Measurements from ENCODE around the gene MEIS3.
"Not testable (repeated sequence)": the region's sequence is repeated elsewhere in the genome, so short reads cannot be mapped to it uniquely, and the experiment has no call there.

Gene MEIS3

DNA sequence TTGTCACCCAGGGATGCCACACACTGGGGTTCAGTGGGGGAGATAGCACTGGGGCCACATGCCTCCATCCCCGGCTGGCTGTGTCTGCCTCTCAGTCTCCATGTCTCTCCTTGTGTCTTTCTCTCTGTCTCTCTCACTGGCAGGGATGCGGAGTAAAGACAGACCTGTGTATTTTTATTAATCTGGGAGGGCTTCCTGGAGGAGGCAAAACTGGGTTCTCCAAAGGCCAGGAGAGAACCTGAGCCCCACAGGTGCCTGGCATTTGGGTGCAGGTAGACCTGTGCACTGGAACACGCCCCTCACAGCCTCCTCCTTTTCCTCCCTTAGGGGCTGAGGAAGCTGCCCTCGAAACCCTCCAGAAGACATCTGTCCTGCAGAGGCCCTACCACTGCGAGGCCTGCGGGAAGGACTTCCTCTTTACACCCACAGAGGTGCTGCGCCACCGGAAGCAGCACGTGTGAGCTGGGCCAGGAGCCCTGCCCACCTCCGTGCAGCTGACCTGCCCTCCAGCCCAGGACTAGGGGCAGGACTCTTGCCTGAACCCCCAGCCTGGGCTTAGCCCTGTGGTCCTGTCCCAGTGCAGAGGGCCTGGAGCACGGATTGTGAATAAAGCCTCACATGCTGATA is 37.6 kb downstream of the MEIS3 start:
- DNase-seq: no peak

DNA sequence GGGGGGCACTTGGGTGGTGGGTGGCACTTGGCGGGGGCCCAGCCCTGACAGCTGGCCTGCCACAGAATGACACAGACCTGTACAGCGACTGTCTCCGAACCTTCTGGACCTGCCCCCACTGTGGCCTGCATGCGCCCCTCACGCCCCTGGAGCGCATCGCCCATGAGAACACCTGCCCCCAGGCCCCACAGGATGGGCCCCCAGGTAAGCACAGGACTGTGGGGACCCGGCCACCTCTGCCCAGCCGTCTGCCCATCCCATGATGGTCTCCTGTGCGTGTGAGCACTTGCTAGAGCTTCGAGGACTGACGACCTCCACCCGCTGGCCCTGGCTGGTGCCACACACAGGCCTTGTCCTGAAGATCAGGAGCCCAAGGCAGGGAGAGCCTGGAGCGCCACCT is 38.2 kb downstream of the MEIS3 start:
- DNase-seq: no peak

DNA sequence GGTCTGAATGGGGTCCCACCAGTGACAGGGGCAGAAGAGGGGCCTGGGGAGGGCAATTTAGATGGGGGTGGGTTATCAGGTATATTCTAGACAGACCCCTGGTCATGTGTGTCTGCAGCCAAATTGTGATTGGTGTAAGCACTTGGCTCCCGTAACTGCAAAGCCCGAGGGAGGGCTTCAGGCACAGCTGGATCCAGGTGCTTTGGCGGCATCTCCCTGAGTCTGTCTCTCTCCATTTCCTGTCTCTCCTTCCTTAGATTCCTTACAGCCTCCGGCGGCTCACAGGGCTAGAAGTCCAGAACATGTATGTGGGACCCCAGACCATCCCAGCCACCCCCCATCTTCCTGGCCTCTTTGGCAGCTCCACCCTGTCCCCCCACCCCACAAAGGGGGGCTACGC is 38.8 kb downstream of the MEIS3 start:
- DNase-seq: no peak

DNA sequence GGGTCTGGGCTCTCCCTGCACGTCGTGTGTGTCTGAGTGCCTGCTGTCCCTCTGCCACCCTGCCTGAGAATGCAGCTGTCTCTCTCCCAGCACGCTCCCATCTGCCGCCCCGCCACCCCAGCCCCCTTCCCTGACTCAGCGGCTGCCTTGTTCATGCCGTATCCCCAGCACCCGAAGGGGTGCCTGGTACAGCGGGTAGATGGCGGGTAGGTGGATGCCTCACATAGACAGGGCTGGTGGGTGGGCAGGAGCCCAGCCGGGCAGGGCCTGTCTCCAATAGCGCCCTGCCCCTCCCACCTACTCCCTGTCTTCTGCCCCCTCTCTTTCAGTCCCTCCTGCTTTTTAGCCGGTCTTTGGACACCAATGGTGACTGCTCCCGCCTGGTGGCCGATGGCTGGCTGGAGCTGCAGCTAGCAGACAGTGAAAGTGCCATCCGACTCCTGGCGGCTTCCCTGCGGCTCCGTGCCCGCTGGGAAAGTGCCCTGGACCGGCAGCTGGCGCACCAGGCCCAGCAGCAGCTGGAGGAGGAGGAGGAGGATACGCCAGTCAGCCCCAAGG is 39.9 kb downstream of the MEIS3 start:
- DNase-seq: no peak

DNA sequence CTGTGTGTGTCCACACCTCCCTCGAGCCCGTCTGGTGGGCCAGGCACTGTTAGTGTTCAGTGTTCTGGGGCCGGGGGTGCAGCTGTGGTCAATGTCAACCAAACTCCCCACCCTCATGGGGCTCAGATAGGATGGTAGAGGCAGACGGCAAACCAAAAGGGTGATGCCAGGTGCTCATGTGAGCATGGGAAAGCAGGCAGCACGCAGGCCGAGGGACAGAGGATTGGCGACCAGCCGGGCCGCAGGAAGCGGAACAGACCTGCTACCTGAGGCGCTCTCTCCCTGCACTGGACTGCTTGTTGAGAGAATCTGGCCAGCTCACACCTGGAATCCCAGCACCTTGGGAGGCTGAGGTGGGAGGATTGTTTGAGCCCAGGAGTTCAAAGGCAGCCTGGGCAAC is 41.1 kb downstream of the MEIS3 start:
- no peak for DNase-seq

DNA sequence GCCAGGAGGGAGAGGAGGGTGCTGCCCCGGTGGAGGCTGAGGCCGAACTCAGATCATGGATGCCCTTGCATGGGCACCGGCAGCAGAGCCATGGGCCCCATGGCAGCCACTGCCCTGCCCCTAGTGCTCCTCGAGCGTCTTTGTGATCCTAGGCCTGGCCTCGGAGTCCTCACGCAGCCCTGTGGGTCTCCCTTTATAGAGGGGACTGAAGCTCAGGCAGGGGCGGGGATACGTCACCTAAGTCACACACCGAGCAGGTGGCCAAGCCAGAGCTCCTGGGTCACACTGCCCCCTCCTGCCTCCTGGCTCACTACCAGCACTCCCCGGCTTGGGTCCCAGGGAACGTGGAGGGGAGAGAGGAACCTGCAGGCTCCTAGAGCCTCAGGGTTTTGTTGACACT is 41.5 kb downstream of the MEIS3 start:
- DNase-seq: no peak

DNA sequence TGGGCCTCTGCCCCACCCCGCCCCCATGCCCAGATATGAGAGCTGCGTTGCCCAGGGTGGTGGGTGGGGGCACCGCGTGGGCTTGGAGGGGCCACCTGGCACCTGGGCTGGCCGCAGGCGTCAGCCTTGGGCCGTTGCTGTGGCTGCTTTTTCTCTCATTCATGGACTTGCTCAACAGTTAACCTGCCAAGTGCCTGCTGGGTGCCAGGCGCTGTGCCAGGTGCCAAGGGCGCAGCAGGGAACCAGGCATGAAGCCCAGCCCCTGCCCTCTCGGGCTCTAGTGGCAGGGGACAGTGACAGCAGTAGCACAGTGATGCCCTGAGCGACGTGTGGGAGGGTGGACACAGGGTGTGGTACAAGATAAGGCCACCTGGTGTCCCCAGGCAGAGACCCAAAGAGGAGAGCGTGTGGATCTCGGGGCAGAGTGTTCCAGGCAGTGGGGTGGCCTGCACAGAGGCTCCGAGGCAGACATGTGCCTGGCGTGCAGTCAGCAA is 42.1 kb downstream of the MEIS3 start:
- no peak for DNase-seq

DNA sequence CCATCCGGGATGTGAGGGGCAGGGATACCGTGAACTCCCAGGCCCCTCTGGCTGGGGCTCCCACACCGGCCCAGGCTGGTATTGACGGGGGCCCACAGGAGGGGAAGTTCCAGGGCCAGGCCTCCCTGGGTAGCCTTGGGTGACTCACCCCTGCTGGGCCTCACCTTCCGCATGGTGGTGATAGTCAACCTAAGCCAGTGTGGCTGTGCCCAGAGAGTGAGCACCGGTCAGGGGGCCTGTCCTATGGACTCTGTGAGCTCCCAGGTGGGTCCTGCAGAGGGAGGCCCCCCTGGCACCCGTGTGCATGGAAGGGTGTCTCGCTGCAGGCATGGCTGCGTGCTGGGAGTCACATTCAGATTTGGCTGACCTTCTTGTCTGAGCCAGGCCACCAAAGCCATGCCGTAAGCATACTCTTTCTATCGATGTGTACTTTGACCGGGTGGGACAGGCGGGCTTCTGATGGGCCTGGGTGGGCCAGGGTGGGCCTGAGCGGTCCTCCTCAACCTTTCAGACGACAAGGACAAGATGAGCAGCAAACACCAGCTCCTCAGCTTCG is 42.7 kb downstream of the MEIS3 start:
- DNase-seq: no peak

DNA sequence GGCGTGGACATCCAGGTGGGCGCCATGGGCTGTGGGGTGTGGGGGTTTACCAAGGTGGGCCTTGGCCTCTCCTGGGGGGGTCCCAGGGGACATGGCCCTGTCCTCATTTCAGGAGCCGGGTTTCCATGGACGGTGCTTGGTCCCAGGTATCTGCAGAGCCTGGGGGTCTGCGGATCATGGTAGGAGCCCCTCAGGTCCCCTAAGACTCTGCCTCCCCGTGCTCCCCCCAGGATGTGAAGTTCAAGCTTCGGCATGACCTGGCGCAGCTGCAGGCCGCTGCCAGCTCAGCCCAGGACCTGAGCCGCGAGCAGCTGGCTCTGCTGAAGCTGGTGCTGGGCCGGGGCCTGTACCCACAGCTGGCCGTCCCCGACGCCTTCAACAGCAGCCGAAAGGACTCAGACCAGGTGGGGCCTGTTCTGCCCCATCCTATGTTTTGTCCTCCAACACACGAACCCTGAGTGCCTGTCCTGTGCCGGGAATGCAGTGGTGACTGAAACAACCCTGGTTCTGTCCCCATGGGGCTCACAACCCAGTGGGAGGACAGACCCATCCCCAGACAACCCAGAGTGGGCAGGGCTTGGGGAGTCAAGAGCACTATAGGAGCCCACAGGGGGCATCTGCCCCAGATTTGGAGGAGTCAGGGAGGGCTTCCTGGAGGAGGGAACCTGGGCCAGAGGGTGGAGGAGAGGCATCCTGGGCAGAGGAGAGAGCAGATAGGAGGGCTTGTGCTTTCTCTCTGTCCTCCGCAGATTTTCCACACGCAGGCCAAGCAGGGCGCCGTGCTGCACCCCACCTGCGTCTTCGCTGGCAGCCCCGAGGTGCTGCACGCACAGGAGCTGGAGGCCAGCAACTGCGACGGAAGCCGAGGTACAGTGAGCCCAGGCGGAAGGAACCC is 43.4 kb downstream of the MEIS3 start:
- DNase-seq: no peak

DNA sequence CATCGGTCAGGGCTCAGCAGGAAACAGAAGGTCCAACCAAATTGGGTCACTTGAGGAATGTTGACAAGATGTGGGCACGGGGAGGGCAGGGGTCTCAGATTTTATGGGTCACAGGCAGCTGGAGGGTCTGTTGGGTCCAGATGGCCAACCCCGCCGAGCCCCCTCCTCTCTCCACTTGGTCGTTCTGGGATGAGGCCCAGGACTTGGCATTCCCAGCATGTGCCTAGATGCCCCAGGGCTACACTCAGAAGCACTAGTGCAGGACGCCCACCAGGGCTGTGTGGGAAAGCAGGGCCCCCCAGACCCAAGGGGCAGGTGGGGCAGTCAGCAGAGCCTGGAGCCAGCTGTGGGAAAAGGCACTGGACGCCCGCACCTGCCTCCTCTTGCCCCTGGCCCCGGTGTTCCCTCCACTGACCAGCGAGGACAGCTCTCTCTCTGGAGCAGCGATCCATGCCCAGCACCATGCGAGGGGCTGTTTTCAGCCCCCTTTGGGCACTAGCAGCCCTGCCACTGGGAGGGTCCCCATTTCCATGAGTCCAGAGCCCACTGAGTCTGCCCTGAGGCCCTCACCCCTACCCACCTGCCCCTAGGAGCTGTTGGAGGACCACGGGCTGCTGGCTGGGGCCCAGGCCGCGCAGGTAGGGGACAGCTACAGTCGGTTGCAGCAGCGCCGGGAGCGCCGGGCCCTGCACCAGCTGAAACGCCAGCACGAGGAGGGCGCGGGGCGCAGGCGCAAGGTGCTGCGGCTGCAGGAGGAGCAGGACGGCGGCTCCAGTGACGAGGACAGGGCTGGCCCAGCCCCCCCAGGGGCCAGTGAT is 44.2 kb downstream of the MEIS3 start:
- DNase-seq: no peak

DNA sequence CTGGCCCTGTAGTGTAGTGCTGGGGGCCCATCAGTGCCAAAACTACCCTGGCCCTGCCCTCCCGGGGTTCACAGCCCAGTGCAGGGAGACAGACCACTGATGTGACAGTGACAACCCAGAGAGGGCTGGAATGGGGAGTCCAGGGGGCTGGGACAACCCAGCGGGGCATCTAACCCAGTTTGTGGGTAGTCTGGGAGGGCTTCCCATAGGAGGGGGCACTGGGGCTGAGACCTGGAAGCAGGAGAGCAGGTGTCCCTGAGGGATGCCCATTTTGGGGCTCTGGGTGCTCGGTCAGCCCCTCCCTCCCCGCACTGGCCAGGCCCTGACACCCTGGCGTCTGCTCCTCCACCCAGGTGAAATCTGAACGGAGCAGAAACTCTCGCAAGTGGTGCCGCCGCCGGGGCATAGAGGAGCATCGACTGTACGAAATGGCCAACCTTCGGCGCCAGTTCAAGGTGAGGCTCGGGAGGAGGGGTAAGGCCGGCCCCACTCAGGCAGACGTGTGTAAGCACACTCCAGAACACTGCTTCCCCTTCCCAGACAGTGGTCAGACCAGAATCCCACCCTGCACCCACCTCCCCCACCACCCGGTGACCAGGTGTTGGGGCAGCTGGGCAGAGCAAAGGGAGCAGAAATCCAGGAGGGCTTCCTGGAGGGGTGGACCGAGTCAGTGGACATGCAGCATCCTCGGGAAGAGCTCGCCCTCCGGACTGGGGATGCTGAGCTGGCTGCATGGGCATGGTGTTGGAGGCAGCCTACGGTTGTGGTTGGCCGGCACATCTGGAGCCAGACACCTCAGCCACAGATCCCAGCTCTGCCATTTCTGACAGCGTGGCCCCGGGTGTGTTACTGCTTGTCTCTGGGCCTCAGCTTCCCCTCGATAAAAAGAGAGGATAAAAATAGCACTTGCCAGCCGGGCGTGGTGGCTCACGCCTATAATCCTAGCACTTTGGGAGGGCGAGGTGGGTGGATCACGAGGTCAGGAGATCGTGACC is 45.8 kb downstream of the MEIS3 start:
- no peak for DNase-seq

DNA sequence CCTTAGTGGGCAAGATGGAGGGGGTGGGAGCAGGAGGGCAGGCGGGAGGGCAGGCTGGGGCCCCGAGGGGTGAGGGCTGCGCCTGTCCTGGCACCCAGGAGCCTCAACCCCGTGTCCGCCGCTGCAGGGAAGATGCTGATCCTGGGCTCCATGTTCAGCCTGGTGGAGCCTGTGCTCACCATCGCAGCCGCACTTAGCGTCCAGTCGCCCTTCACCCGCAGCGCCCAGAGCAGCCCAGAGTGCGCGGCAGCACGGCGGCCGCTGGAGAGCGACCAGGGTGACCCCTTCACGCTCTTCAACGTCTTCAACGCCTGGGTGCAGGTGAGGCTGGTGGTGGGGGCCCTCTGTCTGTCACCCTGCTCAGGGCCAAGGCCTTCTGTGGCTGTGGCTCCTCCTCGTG is 46.7 kb downstream of the MEIS3 start:
- DNase-seq: no peak

DNA sequence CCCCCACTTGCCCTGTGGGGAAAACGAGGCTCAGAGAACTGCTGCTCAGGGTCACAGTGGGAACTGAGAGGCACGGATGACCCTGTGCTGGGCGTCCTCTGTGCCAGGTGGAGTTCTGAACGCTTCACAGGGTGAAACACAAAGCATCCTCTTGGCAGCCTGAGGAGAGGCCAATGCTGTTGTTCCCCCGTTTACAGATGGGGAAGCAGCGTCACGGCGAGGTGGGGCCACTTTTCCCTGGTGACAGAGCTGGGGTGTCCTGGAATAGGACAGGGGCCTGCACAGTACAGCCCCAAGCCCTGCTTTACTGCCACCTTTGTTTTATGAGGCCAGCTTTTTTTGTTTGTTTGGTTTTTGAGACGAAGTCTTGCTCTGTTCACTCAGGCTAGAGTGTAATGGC is 48.1 kb downstream of the MEIS3 start:
- DNase-seq: no peak

DNA sequence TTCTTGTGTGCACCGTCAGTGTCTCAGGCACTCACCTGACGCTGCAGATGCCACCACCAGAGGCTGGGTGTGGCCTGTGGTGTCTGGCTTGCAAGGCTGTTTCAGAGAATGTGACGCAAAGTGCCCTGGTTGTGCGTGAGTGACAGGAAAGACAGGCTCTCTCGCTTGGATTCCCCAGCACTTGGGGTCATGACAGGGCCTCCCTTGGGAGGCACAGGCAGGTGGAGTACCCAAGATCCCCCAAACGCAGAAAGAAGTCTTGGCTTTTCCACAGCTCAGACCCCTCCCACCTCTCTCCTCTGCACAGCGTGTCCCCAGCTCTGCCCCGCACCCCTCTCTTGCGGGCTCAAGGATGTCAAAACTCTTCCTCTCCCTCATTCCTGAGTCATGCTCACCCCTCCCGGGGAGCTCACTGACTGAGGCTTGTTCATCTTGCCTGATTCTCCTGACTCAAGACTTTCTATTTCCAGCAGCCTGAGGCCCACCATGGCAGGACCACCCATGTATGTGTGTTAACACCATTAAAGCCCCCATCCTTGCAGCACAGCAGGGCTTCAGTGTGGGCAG is 49.2 kb downstream of the MEIS3 start:
- DNase-seq: peak; percentile 90

DNA sequence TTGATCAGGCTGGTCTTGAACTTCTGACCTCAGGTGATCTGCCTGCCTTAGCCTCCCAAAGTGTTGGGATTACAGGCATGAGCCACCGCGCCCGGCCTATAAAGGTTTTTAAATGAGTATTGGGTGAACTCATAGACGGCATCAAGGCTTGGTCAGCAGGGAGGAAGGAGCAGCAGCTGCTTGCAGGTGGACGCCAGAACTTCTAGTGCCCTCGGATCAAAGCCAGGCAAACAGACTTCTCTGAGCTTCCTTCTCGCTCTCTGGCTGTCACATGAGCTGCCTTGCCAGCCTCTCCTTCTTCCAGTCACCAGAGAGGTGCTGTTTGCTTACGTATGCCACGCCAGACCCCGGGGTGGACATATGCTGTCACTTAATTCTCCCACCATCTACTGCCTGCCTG is 53.9 kb downstream of the MEIS3 start:
- not testable (repeated sequence) for DNase-seq

DNA sequence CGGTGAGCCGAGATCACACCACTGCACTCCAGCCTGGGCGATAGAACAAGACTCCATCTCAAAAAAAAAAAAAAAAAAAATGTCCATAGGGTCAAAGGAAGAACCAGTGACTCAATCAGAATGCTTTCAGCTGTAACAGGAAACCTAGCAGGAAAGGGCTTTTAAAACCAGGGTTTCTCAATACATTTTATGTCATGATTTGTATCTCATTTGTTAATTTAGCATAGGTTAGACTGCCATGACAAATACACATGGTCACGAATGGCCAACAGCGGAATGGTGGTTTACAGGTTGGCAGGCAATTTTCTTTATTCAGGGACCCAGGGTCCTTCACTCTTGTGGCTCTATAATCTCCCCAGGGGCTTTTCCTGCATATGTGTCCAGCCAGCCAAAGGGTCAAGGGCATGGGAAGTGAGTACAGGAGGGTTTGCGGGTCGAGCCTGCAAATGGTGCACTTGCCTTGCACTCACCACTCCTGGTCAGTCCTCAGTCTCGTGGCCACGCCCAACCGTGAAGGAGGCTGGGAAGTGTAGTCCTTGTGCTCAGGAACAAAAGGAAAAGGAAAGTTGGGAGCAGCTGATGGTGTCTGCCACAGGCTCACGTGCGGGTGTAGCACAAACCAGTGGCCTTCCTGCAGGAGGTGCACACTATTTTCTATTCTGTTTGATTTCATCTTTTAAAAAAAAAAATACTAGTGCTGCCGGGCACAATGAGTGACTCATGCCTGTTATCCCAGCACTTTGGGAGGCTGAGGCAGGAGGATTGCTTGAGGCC is 55.4 kb downstream of the MEIS3 start:
- DNase-seq: no peak

DNA sequence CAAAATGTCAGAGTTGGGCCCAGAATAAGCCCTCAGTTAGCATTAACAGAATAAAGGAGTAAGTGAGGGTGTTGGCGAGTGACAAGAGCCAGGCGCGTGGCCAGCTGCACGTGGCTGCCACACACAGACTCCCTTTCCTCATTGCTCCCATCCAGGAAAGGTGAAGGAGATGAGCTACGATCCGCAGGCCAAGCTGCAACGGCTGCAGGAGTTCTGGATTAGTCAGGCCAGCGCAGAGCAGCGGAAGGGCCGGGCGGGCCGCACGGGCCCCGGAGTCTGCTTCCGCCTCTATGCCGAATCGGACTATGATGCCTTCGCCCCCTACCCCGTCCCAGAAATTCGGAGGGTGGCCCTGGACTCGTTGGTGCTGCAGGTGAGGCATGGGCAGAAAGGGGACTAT is 57.0 kb downstream of the MEIS3 start:
- no peak for DNase-seq

DNA sequence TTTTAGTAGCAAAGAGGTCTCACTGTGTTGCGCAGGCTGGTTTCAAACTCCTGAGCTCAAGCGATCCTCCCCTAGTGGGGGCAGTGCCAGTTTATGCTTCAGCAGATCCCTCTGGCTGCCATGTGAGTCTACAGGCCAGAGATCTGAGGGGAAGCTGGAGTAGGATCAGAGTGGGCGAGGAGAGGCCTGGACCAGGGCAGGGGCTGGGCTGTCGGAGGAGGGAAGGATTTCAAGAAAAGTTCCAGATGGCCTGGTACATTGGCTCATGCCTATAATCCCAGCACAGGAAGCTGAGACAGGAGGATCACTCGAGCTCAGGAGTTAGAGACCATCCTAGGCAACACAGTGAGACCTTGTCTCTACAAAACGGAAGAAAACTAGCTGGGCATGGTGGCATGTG is 60.4 kb downstream of the MEIS3 start:
- no peak for DNase-seq

DNA sequence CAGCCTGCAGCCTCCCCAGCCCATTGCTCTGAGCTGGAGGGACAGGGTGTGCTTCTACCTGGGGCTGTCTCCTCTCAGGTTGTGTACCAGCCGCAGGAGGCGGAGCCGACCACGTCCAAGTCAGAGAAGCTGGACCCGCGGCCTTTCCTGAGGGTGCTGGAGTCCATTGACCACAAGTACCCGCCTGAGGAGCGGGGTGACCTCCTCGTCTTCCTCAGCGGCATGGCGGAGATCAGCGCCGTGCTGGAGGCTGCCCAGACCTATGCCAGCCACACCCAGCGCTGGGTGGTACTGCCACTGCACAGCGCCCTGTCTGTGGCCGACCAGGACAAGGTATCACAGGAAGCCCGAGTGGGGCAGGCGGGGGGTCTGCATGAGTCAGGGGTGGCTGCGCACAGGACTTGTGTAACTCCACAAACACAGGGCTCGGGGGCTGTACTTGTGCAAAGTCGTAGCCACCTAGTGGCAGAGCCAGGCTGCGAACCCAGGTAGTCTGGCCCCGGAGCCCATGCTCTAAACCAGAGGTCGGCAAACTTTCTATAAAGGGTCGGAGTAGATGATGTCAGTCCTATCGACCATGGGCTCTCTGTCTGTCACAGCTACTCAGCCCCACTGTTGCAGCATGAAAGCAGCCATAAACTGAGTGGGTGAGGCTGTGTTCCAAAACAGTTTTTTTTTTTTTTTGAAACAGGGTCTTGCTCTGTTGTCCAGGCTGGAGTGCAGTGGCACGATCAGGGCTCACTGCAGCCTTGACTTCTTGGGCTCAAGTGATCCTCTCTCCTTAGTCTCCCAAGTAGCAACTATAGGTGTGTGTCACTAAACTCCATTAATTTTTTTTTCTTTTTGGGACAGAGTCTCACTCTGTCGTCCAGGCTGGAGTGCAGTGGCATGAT is 61.3 kb downstream of the MEIS3 start:
- DNase-seq: no peak
